GM12878 (cell line): ENCODE data around the gene BRD9. TPM values are rescaled to one million over a fixed set of nuclear protein-coding genes. Genes with fewer than 3 reads are reported as not detected.

Experiments
- ATAC-seq: fragments of 200-7000 bp; cut with Tn5 transposase; 3 replicates; pipeline ENCODE4 v1.9.1; 2020; ENCODE audit warnings: mild to moderate bottlenecking, moderate library complexity
- BruUV-seq: library from RNA; stranded (reverse); fragments of 400-500 nt; replicated peaks from 2 replicates; lab custom pipeline; 2021; lab: Mats Ljungman, UMichigan
- CTCF ChIA-PET: fragments of 300-600 bp; sonication (Branson Sonifier 250); formaldehyde crosslinking; extraction: SDS; loops from one replicate; lab custom pipeline; 2021; ENCODE audit warnings: inconsistent platforms; lab: Yijun Ruan, JAX
- POLR2A ChIA-PET: fragments of 350-600 bp; formaldehyde crosslinking; extraction: SDS; loops from one replicate; lab custom pipeline; 2021; ENCODE audit warnings: inconsistent platforms; lab: Charles Lee
- RAD21 ChIA-PET: fragments of 300-600 bp; sonication (Branson Sonifier 250); formaldehyde crosslinking; loops from one replicate; lab custom pipeline; 2023; ENCODE audit warnings: antibody characterized with exemption; ENCODE audit not compliant: unreplicated experiment; lab: Charles Lee
- SMC1A ChIA-PET: fragments of 300-600 bp; sonication (Branson Sonifier 250); formaldehyde crosslinking; loops from one replicate; lab custom pipeline; 2023; ENCODE audit not compliant: unreplicated experiment, uncharacterized antibody; lab: Charles Lee
- DNase-seq: peaks from one replicate; pipeline ENCODE4 v3.0.0-alpha.2; 2011; ENCODE audit warnings: low read depth, low spot score
- FAIRE-seq: peaks from 3 replicates; lab custom pipeline; 2011; peaks lifted over from hg19 to GRCh38; lab: Jason Lieb, UNC
- H2AFZ ChIP-seq: 2 replicates; pipeline ENCODE4 v1.6.0; 2011; ENCODE audit warnings: low read depth, low read length, control low read depth; ENCODE audit not compliant: control insufficient read depth
- H3K27ac ChIP-seq: 2 replicates; pipeline ENCODE4 v1.5.1; 2011; ENCODE audit warnings: control low read depth; ENCODE audit not compliant: control insufficient read depth, insufficient read depth
- H3K27me3 ChIP-seq, 2 experiments: replicated peaks in 1 of 2; 2 replicates each; pipeline versions ENCODE4 v1.6.0 to v1.6.1; 2011; ENCODE audit warnings: low read length in 1 of 2; ENCODE audit not compliant: control insufficient read depth in 2 of 2, insufficient read depth in 2 of 2
- H3K36me3 ChIP-seq, 2 experiments: 2 replicates each; pipeline ENCODE4 v1.5.1; 2011; ENCODE audit warnings: low read length in 1 of 2; ENCODE audit not compliant: control insufficient read depth in 2 of 2, insufficient read depth in 2 of 2
- H3K4me1 ChIP-seq: 2 replicates; pipeline ENCODE4 v1.6.1; 2011; ENCODE audit warnings: mild to moderate bottlenecking, low read length, moderate library complexity, mixed read lengths; ENCODE audit not compliant: control insufficient read depth, insufficient read depth
- H3K4me2 ChIP-seq: 2 replicates; pipeline ENCODE4 v1.6.0; 2011; ENCODE audit warnings: control low read depth; ENCODE audit not compliant: control insufficient read depth, insufficient read depth
- H3K4me3 ChIP-seq: fragments of 200-600 bp; sonication (generic); 2 replicates; pipeline ENCODE4 v1.5.1; 2016
- H3K79me2 ChIP-seq: 2 replicates; pipeline ENCODE4 v1.6.0; 2011; ENCODE audit warnings: low read length; ENCODE audit not compliant: control insufficient read depth, insufficient read depth
- H3K9ac ChIP-seq: 2 replicates; pipeline ENCODE4 v1.8.0; 2011; ENCODE audit warnings: low read length, control low read depth, mixed read lengths; ENCODE audit not compliant: control insufficient read depth, insufficient read depth
- H3K9me3 ChIP-seq: replicated peaks from 3 replicates; pipeline ENCODE4 v1.5.1; 2011; ENCODE audit warnings: mild to moderate bottlenecking, low read length; ENCODE audit not compliant: control insufficient read depth, insufficient read depth
- H4K20me1 ChIP-seq: 2 replicates; pipeline ENCODE4 v1.6.0; 2011; ENCODE audit not compliant: control insufficient read depth, insufficient read depth
- BCL11A ChIP-seq: IDR thresholded peaks from 2 replicates; pipeline ENCODE4 v1.6.1; 2011; ENCODE audit warnings: low read depth, low read length
- DPF2 ChIP-seq: fragments of 450-650 bp; IDR thresholded peaks from 2 replicates; pipeline ENCODE4 v1.6.1; 2017; ENCODE audit warnings: mild to moderate bottlenecking
- EGR1 ChIP-seq, 2 experiments: IDR thresholded peaks; 1 replicate in 1 of 2; 2 replicates in 1 of 2; pipeline ENCODE4 v1.6.1; 2011 to 2012; ENCODE audit warnings: low read depth in 2 of 2, low read length in 2 of 2, borderline replicate concordance in 1 of 2, mild to moderate bottlenecking in 1 of 2, moderate library complexity in 1 of 2
- FOXK2 ChIP-seq: fragments of 450-650 bp; IDR thresholded peaks from 2 replicates; pipeline ENCODE4 v1.6.1; 2017; ENCODE audit warnings: mild to moderate bottlenecking, moderate library complexity
- PAX8 ChIP-seq: fragments of 450-650 bp; IDR thresholded peaks from 2 replicates; pipeline ENCODE4 v1.6.1; 2017; ENCODE audit warnings: mild to moderate bottlenecking, moderate library complexity
- RUNX3 ChIP-seq: IDR thresholded peaks from 2 replicates; pipeline ENCODE4 v1.6.1; 2012; ENCODE audit warnings: low read length, inconsistent platforms
- ZNF622 ChIP-seq: fragments of 450-650 bp; IDR thresholded peaks from 2 replicates; pipeline ENCODE4 v1.6.1; 2017; ENCODE audit warnings: mild to moderate bottlenecking, inconsistent platforms
- WGBS: methylation state at CpG from one replicate; pipeline ENCODE4 v1.1.6; 2016; ENCODE audit warnings: low lambda C conversion rate; ENCODE audit not compliant: insufficient replicate concordance, insufficient coverage; ENCODE audit errors: missing lambda C conversion rate; 5-methylcytosine and 5-hydroxymethylcytosine counted together
- in situ Hi-C: fragments of 300-500 bp; cut with MboI; formaldehyde crosslinking; loops from 9 replicates; pipeline ENCODE4 v1.14.3; 2018; ENCODE audit warnings: mixed read lengths
- intact Hi-C: fragments of 100-400 bp; cut with micrococcal nuclease; formaldehyde crosslinking; loops from one replicate; pipeline ENCODE4 v1.14.2; 2022; ENCODE audit not compliant: unreplicated experiment
- polyA plus RNA-seq, 11 experiments: library from polyadenylated mRNA; depleted of rRNA in 4 of 11; unstranded in 6 of 11; stranded (reverse) in 5 of 11; fragments of >200 nt; fragmentation: Nextera tagmentation in 4 of 11; fragmentation: Illumina TruSeq in 1 of 11; extraction: Ambion mirVana in 4 of 11; extraction: Trizol in 1 of 11; gene quantifications; 1 replicate in 1 of 11; 2 replicates in 10 of 11; pipeline versions ENCODE4 v1.2.1 to v1.2.3, GENCODE V29; 2011 to 2016; ENCODE audit warnings: inconsistent platforms in 2 of 11, missing spikeins in 2 of 11, low read depth in 1 of 11
- total RNA-seq, 4 experiments: library from RNA; depleted of rRNA in 3 of 4; stranded (reverse); fragments of >200 nt in 3 of 4; fragmentation: Illumina TruSeq in 1 of 4; extraction: Trizol in 1 of 4; gene quantifications; 2 replicates each; pipeline versions ENCODE4 v1.2.1 to v1.2.3, GENCODE V29; 2013 to 2021

The BRD9 gene
- total and polyA plus RNA-seq, 10 of the 15 experiments (the other 5 are each of a cell fraction or from before 2014, with no cell fraction given) = 2.0 to 48.6 (median 32.4) TPM

DNA sequence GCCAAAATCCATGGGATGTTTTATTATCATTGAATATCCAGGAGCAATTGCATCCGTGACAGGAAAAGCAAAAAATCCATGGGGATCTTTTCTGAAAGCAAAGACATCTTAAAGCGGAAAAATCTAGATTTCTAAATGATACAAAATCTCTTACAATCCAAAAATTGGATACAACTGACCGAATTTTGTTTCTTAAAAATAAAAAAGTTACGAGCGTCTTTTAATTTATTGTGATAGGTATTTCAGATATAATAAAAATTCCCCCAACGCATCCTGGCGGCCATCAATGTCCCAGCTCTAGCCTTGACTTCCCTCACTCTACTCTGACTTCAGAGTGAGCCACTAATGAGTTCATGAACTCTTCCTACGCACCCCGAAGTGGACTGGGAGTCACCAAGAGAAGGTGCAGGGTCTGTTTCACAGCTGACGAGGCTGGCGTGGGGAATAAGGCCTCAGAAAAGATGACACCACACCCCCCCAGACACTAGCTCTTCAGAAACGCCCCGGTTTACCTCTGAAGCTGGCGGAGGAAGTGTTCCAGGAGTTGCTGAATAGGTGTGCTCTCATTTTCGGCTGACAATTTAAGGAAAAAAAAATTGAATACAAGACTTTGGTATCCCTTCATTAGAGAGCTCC lies 3.4 kb downstream of the BRD9 start:
- no peaks in the 10 kb centered on the region for H4K20me1 ChIP-seq
- H3K27me3 ChIP-seq = no peaks in the 10 kb centered on the region
- in situ Hi-C loops (loop anchor here (5.0 kb wide), 1 partner anchor 577 kb away; no protein-coding TSS in a partner anchor), intact Hi-C loops (no loop called here)
- FAIRE-seq (no peak), DNase-seq (no peak), ATAC-seq (no peak)
- no peak overlapping the region for H3K9ac ChIP-seq
- no peak overlapping the region for H3K4me3 ChIP-seq
- H3K27ac ChIP-seq = no peak overlapping the region
- peaks cover 27 to 36% of the 10 kb centered on the region in 2 experiments; a peak in 3 of 4 replicates for H3K36me3 ChIP-seq
- H3K79me2 ChIP-seq = peaks cover 42% of the 10 kb centered on the region
- 83% methylated on average over 15 of the region's 15 CpGs for WGBS
- ChIA-PET SMC1A (no interaction called here), CTCF (interaction anchor here (3.0 kb wide), 1 partner anchor 13 kb away, joined by 6 read pairs; no protein-coding TSS in a partner anchor), POLR2A (no interaction called here), RAD21 (no interaction called here)
- H3K4me2 ChIP-seq = no peak overlapping the region
- H3K9me3 ChIP-seq = no peaks in the 10 kb centered on the region
- peaks cover 13% of the 10 kb centered on the region for H3K4me1 ChIP-seq
- TF ChIP-seq FOXK2 (no peak), BCL11A (no peak)
- no TSS peak for BruUV-seq
- H2AFZ ChIP-seq = no peak overlapping the region

DNA sequence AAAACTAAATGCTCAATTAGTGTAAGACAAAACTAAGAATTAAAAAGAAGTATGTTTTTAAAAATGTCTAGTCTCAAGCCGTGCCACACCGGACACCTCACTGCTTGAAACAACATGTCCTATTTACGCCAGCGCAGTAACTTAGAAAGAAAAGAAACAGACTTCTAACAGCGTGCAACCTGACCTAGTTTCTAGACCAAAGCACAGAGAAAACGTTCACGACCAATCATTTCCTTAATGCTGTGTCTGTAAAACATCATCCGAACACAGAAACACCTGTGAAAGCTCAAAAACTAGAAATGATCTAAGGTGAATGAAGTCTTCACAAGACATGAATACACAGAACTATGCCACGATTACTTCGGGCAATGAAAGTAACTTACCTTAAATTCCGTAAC lies 4.0 kb downstream of the BRD9 start:
- 98% methylated on average over 11 of the region's 11 CpGs for WGBS
- H3K27me3 ChIP-seq = no peaks in the 10 kb centered on the region
- DNase-seq (no peak), FAIRE-seq (no peak), ATAC-seq (no peak)
- ChIA-PET CTCF (interaction anchor here (3.0 kb wide), 1 partner anchor 14 kb away, joined by 6 read pairs; no protein-coding TSS in a partner anchor), RAD21 (no interaction called here), POLR2A (no interaction called here), SMC1A (no interaction called here)
- H3K9me3 ChIP-seq = no peaks in the 10 kb centered on the region
- H3K4me1 ChIP-seq = peaks cover 7% of the 10 kb centered on the region
- no peaks in the 10 kb centered on the region for H4K20me1 ChIP-seq
- in situ Hi-C loops = loop anchor here (5.0 kb wide), 1 partner anchor 576 kb away; no protein-coding TSS in a partner anchor
- no peak overlapping the region for H3K27ac ChIP-seq
- intact Hi-C loops = no loop called here
- H3K4me3 ChIP-seq = no peak overlapping the region
- no peak overlapping the region for H2AFZ ChIP-seq
- TF ChIP-seq PAX8 (no peak), RUNX3 (no peak), DPF2 (no peak), EGR1 (IDR thresholded peaks at IDR 0.05; ENCODE audit: borderline replicate concordance in 1 of 2, low read depth in 2 of 2, low read length in 2 of 2) (no peak), ZNF622 (no peak)
- BruUV-seq = no TSS peak
- H3K4me2 ChIP-seq = no peak overlapping the region
- peaks cover 37% of the 10 kb centered on the region for H3K79me2 ChIP-seq
- no peak overlapping the region for H3K9ac ChIP-seq
- H3K36me3 ChIP-seq = peaks cover 30 to 39% of the 10 kb centered on the region in 2 experiments
